IPS-NIHi11 (cell line): ENCODE data around the gene WFDC12.

Experiments used
- DNase-seq: peaks from one replicate; pipeline ENCODE4 v3.0.0; 2012; ENCODE audit warnings: mixed read lengths, low spot score

The WFDC12 gene

DNA sequence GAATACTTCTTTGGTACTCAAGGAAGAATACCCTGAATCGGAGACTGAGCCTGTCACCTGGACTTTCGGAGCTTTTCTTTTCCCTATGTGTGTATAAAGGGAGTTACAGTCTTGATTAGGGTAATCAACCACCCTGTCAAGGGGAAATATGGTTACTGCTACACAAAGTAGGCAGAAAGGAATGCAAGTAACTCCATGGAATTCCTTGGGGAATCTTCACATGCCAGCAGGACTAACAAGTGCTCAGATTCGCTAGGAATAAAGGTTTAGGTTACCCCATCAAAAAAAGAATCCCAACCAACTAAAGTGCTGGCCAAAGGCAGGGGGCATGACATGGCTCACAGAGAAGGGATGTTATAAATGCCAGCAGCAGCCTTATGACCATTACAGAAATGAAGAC, 33.8 kb downstream of the WFDC12 start:
- DNase-seq: no peak

DNA sequence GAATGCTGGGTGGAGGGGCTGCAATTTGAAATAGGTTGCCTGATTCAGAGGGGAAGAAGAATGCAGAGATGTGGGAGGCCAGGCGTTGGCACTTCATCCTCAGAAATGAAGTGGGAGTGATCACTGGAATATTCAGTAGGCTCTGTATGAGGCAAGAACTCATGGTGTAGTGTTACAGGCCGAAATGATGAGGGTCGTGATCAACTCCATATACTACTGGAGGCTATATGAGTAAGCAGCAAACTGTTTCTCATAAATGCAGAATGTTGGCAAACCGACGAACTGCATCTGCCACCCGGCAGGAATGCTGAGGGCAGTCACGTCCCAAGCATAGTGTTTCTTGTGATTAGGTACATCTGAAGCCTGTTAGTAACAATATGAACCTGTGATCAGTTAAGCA, 36.0 kb downstream of the WFDC12 start:
- DNase-seq: no peak

DNA sequence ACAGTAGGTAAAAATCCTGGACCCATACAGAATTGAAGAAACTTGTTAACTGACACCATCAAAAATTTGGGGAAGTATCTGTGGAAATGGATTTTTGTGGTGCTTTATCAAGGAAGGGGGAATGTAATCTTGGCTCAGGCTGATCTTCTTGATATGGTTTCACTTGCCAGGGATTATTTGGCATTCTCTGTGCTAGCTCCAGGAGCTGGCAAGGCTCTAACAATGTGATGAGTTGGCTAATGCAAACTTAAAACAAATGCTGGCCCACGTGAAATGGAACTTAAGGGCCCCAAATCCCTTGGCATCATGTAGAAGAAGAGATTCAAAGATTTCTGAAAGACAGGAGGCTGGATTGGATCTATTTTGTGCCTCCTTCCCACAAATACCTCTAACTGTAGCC, 36.5 kb downstream of the WFDC12 start:
- DNase-seq: no peak

- no peak for DNase-seq
Measured at GRCh38 chr20:45087097-45087790, 37.0 kb downstream of the WFDC12 start.

DNA sequence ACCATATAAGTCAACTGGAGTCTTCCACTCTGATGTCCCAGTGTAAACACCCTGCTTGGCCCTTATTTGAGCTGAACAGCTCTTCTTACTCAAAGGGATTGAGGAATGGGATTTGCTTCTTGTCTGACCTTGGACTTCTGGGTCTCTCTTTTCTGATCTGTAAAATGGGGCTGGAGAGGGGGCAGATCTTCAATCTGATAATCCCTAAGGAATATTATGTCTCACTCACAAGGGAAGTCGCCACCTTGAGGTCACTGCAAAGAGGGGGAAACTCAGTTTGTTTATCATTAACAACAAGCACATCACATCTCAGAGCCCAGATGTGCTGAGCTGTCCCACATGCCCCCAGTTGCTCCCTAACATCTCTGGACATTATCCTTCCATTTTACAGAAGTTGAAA, 38.4 kb downstream of the WFDC12 start:
- DNase-seq: no peak

- DNase-seq: no peak
Measured at GRCh38 chr20:45085289-45085688, 39.0 kb downstream of the WFDC12 start.

DNA sequence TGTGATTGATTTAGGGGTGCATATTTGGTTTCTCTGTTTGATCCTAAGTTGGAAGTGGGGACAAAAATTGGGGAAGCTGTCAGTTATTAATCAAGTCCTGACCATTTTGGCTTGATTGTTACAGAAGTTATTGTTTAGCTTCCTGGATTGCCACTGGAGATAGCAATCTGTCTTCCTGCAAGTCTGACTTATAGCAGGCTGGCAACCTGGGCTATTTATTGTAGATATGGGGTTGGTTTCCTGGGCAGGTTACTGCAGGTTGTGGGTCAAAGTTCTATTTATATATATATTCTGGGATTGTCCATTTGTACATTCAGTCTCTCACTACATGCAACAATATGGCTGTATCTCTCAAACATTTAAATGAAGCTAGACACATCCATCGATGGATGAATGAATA, 41.1 kb downstream of the WFDC12 start:
- no peak for DNase-seq

GRCh38 chr20:45082468-45082867, 41.8 kb downstream of the WFDC12 start:
- DNase-seq: no peak

DNA sequence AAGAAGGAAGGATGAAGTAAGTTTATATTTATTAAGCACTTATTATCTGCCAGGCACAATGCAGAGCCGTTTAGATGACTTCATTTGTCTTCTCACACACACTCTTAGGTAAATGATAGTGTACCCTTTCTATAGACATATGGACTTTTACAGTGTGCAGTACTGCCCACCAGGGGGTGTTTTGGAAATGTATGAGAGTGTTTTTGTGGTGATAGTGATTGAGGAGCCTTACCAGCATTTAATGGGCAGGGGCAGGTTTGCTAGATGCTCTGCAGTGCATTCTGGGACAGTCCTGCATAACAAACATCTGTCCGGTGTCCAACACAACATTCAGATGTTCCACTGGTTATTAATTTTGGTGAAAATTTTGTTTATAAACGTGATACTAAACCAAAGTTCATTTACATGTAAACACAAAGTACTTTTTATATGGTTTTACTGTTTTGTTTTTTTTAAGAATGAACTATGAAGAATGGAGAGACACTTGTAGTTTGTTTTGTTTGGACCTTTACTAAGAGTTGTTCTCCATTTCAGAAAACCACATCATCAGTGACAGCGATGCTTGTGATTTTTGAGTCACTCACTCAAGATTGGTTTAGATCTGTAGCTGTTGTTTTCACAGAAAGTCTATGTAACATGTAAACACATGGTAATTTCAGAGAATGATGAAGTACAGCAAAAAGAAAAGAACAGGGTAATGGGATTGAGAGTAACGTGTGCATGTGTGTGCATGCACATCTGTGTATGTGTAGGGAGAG, 43.2 kb downstream of the WFDC12 start:
- no peak for DNase-seq

- DNase-seq: no peak
Measured at GRCh38 chr20:45077559-45077958, 46.7 kb downstream of the WFDC12 start.
